HEK293 (cell line): Measurements from ENCODE around the gene FOXC2.

Experiments
- CTCF ChIA-PET: fragments of 350-600 bp; formaldehyde crosslinking; extraction: SDS; loops from one replicate; lab custom pipeline; 2021; ENCODE audit warnings: antibody characterized with exemption; lab: Yijun Ruan, JAX
- POLR2A ChIA-PET: fragments of 300-600 bp; formaldehyde crosslinking; extraction: SDS; loops from one replicate; lab custom pipeline; 2020; ENCODE audit warnings: antibody characterized with exemption, inconsistent platforms; lab: Yijun Ruan, JAX
- H3K27ac ChIP-seq: fragments of 200-500 bp; sonication (Bioruptor generic); 2 replicates; pipeline ENCODE4 v1.5.1; 2014; ENCODE audit warnings: low read depth, low read length, control low read depth, inconsistent platforms; ENCODE audit errors: extremely low read depth
- H3K36me3 ChIP-seq, 2 experiments: fragments of 200-500 bp in 1 of 2; sonication (Bioruptor generic) in 1 of 2; 1 replicate in 1 of 2; 2 replicates in 1 of 2; pipeline ENCODE4 v1.5.1; 2014 to 2017; ENCODE audit warnings: inconsistent platforms in 2 of 2, low read length in 2 of 2; ENCODE audit not compliant: control insufficient read depth in 2 of 2, insufficient read depth in 1 of 2
- H3K4me1 ChIP-seq: fragments of 200-500 bp; sonication (Bioruptor generic); 2 replicates; pipeline ENCODE4 v1.5.1; 2014; ENCODE audit warnings: mild to moderate bottlenecking, low read length, inconsistent platforms; ENCODE audit not compliant: control insufficient read depth, insufficient read depth
- H3K4me3 ChIP-seq: 2 replicates; pipeline ENCODE4 v1.5.1; 2011; ENCODE audit warnings: low read depth, mild to moderate bottlenecking, control low read depth, low read length, moderate library complexity
- H3K9me3 ChIP-seq: fragments of 200-500 bp; sonication (Bioruptor generic); 2 replicates; pipeline ENCODE4 v1.5.1; 2014; ENCODE audit warnings: low read depth, low read length, inconsistent platforms; ENCODE audit not compliant: control insufficient read depth, insufficient read depth
- SP2 ChIP-seq: fragments of 450-650 bp; formaldehyde crosslinking; IDR thresholded peaks from 2 replicates; pipeline ENCODE4 v1.5.1; 2016; ENCODE audit warnings: missing biosample characterization, missing genetic modification characterization
- ZEB2 ChIP-seq: fragments of 450-650 bp; formaldehyde crosslinking; IDR thresholded peaks from 2 replicates; pipeline ENCODE4 v1.5.1; 2016; ENCODE audit warnings: missing biosample characterization, missing genetic modification characterization
- ZNF211 ChIP-seq: fragments of 450-650 bp; formaldehyde crosslinking; IDR thresholded peaks from 2 replicates; pipeline ENCODE4 v1.5.1; 2016; ENCODE audit warnings: low read depth, missing biosample characterization, missing genetic modification characterization
- ZNF558 ChIP-seq: fragments of 450-650 bp; formaldehyde crosslinking; IDR thresholded peaks from 2 replicates; pipeline ENCODE4 v1.5.1; 2016; ENCODE audit warnings: missing biosample characterization, missing genetic modification characterization
- TF ChIP-seq, protein P1 (sequence below): fragments of 450-650 bp; formaldehyde crosslinking; IDR thresholded peaks from 2 replicates; pipeline ENCODE4 v1.5.1; 2017; ENCODE audit warnings: missing biosample characterization, missing genetic modification characterization
- TF ChIP-seq, protein P2 (sequence below): fragments of 450-650 bp; IDR thresholded peaks from 2 replicates; pipeline ENCODE4 v1.5.1; 2018; ENCODE audit warnings: missing biosample characterization, mild to moderate bottlenecking, missing genetic modification characterization
- TF ChIP-seq, protein P3 (sequence below): fragments of 450-650 bp; formaldehyde crosslinking; IDR thresholded peaks from 2 replicates; pipeline ENCODE4 v1.5.0; 2017; ENCODE audit warnings: missing biosample characterization, missing genetic modification characterization, borderline replicate concordance
- TF ChIP-seq, protein P4 (sequence below): fragments of 450-650 bp; formaldehyde crosslinking; IDR thresholded peaks from 2 replicates; pipeline ENCODE4; 2016; ENCODE audit warnings: missing biosample characterization, missing genetic modification characterization
- TF ChIP-seq, protein P5 (sequence below): fragments of 450-650 bp; formaldehyde crosslinking; IDR thresholded peaks from 2 replicates; pipeline ENCODE4 v1.5.1; 2016; ENCODE audit warnings: missing biosample characterization, missing genetic modification characterization
- TF ChIP-seq, protein P6 (sequence below): fragments of 450-650 bp; IDR thresholded peaks from 2 replicates; pipeline ENCODE4 v1.5.1; 2018; ENCODE audit warnings: missing biosample characterization, missing genetic modification characterization

FOXC2 gene

DNA sequence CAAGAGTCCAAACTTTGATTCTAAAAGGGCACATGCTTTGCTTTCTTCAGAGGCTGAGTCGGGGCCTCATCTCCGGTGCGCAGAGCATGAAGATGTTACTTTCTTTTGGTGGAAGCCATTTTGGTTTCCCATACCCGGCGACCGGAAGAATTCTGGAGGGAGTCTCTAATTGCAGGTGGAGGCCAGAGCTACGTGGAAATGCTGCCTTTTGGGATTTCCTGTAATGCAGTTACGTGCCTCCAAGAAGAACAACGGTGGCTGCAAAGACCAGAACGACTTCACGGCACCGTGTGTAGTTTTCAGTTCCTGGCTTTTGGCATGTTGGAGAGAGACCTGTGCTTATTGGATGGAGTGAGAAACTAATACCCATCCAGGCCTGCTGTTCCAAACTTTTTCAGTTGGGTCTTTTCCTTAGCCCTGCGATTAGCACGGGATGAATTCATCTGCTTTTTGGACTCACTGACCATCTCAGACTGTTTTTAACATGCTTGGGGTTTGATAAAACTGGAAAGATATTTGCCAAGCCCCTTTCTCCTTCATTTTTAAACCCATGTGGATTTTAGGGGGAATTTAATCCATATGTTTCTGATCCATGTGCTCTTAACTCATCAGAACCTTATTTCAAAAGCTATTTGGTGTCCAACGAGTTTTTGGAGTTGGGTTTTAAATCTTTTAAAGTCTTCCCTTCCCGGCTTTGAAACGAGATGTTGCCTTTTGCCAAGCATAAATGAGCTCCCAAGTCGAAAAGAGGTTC, 30.7 kb downstream of the FOXC2 start:
- POLR2A ChIA-PET: no interaction called here
- H3K4me3 ChIP-seq: no peak overlapping the region
- no peak overlapping the region for H3K27ac ChIP-seq
- CTCF ChIA-PET: interaction anchor here (1.3 kb wide), 1 partner anchor 22 kb away, joined by 3 read pairs; no protein-coding TSS in a partner anchor
- no peaks in the 10 kb centered on the region for H3K4me1 ChIP-seq
- H3K9me3 ChIP-seq: no peaks in the 10 kb centered on the region
- TF ChIP-seq, protein P1, sequence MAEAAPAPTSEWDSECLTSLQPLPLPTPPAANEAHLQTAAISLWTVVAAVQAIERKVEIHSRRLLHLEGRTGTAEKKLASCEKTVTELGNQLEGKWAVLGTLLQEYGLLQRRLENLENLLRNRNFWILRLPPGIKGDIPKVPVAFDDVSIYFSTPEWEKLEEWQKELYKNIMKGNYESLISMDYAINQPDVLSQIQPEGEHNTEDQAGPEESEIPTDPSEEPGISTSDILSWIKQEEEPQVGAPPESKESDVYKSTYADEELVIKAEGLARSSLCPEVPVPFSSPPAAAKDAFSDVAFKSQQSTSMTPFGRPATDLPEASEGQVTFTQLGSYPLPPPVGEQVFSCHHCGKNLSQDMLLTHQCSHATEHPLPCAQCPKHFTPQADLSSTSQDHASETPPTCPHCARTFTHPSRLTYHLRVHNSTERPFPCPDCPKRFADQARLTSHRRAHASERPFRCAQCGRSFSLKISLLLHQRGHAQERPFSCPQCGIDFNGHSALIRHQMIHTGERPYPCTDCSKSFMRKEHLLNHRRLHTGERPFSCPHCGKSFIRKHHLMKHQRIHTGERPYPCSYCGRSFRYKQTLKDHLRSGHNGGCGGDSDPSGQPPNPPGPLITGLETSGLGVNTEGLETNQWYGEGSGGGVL (tag by site-specific recombination): no peak
- TF ChIP-seq, protein P2, sequence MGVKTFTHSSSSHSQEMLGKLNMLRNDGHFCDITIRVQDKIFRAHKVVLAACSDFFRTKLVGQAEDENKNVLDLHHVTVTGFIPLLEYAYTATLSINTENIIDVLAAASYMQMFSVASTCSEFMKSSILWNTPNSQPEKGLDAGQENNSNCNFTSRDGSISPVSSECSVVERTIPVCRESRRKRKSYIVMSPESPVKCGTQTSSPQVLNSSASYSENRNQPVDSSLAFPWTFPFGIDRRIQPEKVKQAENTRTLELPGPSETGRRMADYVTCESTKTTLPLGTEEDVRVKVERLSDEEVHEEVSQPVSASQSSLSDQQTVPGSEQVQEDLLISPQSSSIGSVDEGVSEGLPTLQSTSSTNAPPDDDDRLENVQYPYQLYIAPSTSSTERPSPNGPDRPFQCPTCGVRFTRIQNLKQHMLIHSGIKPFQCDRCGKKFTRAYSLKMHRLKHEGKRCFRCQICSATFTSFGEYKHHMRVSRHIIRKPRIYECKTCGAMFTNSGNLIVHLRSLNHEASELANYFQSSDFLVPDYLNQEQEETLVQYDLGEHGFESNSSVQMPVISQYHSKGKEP: no peak
- TF ChIP-seq ZNF211: no peak
- TF ChIP-seq, protein P3, sequence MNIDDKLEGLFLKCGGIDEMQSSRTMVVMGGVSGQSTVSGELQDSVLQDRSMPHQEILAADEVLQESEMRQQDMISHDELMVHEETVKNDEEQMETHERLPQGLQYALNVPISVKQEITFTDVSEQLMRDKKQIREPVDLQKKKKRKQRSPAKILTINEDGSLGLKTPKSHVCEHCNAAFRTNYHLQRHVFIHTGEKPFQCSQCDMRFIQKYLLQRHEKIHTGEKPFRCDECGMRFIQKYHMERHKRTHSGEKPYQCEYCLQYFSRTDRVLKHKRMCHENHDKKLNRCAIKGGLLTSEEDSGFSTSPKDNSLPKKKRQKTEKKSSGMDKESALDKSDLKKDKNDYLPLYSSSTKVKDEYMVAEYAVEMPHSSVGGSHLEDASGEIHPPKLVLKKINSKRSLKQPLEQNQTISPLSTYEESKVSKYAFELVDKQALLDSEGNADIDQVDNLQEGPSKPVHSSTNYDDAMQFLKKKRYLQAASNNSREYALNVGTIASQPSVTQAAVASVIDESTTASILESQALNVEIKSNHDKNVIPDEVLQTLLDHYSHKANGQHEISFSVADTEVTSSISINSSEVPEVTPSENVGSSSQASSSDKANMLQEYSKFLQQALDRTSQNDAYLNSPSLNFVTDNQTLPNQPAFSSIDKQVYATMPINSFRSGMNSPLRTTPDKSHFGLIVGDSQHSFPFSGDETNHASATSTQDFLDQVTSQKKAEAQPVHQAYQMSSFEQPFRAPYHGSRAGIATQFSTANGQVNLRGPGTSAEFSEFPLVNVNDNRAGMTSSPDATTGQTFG (tag by site-specific recombination): no peak
- TF ChIP-seq ZNF558 (tag by site-specific recombination): no peak
- TF ChIP-seq, protein P4, sequence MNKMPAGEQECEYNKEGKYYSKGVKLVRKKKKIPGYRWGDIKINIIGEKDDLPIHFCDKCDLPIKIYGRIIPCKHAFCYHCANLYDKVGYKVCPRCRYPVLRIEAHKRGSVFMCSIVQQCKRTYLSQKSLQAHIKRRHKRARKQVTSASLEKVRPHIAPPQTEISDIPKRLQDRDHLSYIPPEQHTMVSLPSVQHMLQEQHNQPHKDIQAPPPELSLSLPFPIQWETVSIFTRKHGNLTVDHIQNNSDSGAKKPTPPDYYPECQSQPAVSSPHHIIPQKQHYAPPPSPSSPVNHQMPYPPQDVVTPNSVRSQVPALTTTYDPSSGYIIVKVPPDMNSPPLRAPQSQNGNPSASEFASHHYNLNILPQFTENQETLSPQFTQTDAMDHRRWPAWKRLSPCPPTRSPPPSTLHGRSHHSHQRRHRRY (tag by site-specific recombination): no peak
- TF ChIP-seq ZEB2 (tag by site-specific recombination): no peak
- TF ChIP-seq, protein P5, sequence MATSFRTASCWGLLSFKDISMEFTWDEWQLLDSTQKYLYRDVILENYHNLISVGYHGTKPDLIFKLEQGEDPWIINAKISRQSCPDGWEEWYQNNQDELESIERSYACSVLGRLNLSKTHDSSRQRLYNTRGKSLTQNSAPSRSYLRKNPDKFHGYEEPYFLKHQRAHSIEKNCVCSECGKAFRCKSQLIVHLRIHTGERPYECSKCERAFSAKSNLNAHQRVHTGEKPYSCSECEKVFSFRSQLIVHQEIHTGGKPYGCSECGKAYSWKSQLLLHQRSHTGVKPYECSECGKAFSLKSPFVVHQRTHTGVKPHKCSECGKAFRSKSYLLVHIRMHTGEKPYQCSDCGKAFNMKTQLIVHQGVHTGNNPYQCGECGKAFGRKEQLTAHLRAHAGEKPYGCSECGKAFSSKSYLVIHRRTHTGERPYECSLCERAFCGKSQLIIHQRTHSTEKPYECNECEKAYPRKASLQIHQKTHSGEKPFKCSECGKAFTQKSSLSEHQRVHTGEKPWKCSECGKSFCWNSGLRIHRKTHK: no peak
- no peaks in the 10 kb centered on the region for H3K36me3 ChIP-seq

DNA sequence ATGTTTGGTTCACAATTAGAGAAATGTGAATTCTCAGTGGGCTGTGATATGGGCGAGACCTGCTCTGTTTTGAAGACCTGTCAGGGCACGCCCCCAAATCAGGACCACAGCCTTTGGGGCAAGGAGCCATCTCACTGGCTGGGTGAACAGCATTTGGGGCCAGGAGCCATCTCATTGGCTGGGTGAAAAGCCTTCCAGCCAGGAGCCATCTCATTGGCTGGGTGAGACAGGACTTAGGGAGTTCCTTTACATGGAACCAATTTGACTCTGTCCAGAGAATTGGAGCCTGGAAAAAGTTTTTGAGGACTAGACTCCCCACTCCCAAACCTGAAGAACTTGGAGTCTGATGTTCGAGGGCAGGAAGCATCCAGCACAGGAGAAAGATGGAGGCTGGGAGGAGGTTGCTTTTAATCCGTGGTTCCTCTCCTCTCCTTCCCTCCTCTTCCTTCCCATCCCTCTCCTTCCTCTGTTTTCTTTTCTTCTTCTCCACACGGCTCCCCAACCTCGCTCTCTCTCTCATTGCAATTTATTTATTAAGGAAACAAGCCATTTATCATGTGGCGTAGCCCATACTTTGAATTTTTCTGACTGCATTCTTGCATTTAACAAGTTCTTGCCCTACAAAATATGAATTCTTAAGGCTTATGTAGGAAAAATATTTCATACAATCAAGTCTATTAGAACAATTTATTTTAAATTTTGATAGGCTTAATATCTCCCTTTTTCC, 31.4 kb downstream of the FOXC2 start:
- no peaks in the 10 kb centered on the region for H3K4me1 ChIP-seq
- no peaks in the 10 kb centered on the region for H3K9me3 ChIP-seq
- H3K36me3 ChIP-seq: no peaks in the 10 kb centered on the region
- POLR2A ChIA-PET: no interaction called here
- TF ChIP-seq SP2 (tag by site-specific recombination): peak; percentile 42
- TF ChIP-seq, protein P6, sequence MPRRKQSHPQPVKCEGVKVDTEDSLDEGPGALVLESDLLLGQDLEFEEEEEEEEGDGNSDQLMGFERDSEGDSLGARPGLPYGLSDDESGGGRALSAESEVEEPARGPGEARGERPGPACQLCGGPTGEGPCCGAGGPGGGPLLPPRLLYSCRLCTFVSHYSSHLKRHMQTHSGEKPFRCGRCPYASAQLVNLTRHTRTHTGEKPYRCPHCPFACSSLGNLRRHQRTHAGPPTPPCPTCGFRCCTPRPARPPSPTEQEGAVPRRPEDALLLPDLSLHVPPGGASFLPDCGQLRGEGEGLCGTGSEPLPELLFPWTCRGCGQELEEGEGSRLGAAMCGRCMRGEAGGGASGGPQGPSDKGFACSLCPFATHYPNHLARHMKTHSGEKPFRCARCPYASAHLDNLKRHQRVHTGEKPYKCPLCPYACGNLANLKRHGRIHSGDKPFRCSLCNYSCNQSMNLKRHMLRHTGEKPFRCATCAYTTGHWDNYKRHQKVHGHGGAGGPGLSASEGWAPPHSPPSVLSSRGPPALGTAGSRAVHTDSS (tag by site-specific recombination): no peak
- TF ChIP-seq, all 188 proteins: peak for 1
- CTCF ChIA-PET: no interaction called here
- Histone ChIP-seq H3K27ac (no peak overlapping the region), H3K4me3 (no peak overlapping the region)
